H1 (cell line): Measurements from ENCODE around the gene KLHL21. TPM values are rescaled to one million over a fixed set of nuclear protein-coding genes. Genes with fewer than 3 reads are reported as not detected.
A peak's percentile ranks its signal among the peaks of the same experiment; 100 is the strongest.

Experiments
- CBX8 ChIP-seq: fragments of 300-800, 300-1000 bp; sonication (generic); IDR thresholded peaks from 2 replicates; pipeline ENCODE4 v1.7.1; 2016; ENCODE audit warnings: low read depth, low read length, borderline replicate concordance
- CEBPB ChIP-seq: IDR thresholded peaks from 2 replicates; pipeline ENCODE4 v1.6.1; 2012; ENCODE audit warnings: low read depth, low read length
- EGR1 ChIP-seq: IDR thresholded peaks from 2 replicates; pipeline ENCODE4 v1.6.1; 2011; ENCODE audit warnings: low read depth, low read length, borderline replicate concordance
- PHF8 ChIP-seq: fragments of 200-600 bp; sonication (generic); conservative IDR thresholded peaks from 2 replicates; pipeline ENCODE4 v1.7.1; 2012; ENCODE audit warnings: low read depth, mild to moderate bottlenecking, inconsistent platforms, low read length, moderate library complexity
- SIN3A ChIP-seq, 2 experiments: IDR thresholded peaks in 1 of 2; conservative IDR thresholded peaks in 1 of 2; 2 replicates each; pipeline ENCODE4 v1.6.1; 2011 to 2012; ENCODE audit warnings: low read length in 2 of 2, improper control_type of control experiment in 1 of 2, low read depth in 1 of 2, mild to moderate bottlenecking in 1 of 2
- TAF1 ChIP-seq: IDR thresholded peaks from 2 replicates; pipeline ENCODE4 v1.6.1; 2011; ENCODE audit warnings: mild to moderate bottlenecking, low read depth, low read length
- TEAD4 ChIP-seq: IDR thresholded peaks from 2 replicates; pipeline ENCODE4 v1.6.1; 2012; ENCODE audit warnings: low read depth, low read length, inconsistent platforms, mixed read lengths
- polyA plus RNA-seq, 7 experiments: library from polyadenylated mRNA; depleted of rRNA in 3 of 7; stranded (reverse) in 5 of 7; unstranded in 2 of 7; fragments of >200 nt in 5 of 7; fragments of 200-250 nt in 2 of 7; gene quantifications; 1 replicate in 5 of 7; 2 replicates in 1 of 7; 4 replicates in 1 of 7; pipeline versions ENCODE4 v1.2.1 to v1.2.3, GENCODE V29; 2011 to 2013; ENCODE audit warnings: missing spikeins in 2 of 7, mixed read lengths in 2 of 7
- total RNA-seq: library from RNA; stranded (reverse); fragmentation: NEBNext Ultra II Directional; extraction: Animal tissue kit (Norgen Biotek cat#: 25700); gene quantifications from 2 replicates; pipeline ENCODE4 v1.2.1, GENCODE V29; 2021
- TF ChIP-seq, protein P1 (sequence below): fragments of 300-600 bp; sonication (generic); IDR thresholded peaks from 2 replicates; pipeline ENCODE4 v1.7.1; 2012; ENCODE audit warnings: low read length, moderate library complexity, mild to moderate bottlenecking, inconsistent platforms; ENCODE audit not compliant: insufficient replicate concordance
- TF ChIP-seq, protein P2 (sequence below): IDR thresholded peaks from 2 replicates; pipeline ENCODE4 v1.6.1; 2012; ENCODE audit warnings: inconsistent platforms

KLHL21 gene
- total and polyA plus RNA-seq, 2 of the 8 experiments (the other 6 are each of a cell fraction or from before 2014, with no cell fraction given), result 11.9 to 22.3 TPM

DNA sequence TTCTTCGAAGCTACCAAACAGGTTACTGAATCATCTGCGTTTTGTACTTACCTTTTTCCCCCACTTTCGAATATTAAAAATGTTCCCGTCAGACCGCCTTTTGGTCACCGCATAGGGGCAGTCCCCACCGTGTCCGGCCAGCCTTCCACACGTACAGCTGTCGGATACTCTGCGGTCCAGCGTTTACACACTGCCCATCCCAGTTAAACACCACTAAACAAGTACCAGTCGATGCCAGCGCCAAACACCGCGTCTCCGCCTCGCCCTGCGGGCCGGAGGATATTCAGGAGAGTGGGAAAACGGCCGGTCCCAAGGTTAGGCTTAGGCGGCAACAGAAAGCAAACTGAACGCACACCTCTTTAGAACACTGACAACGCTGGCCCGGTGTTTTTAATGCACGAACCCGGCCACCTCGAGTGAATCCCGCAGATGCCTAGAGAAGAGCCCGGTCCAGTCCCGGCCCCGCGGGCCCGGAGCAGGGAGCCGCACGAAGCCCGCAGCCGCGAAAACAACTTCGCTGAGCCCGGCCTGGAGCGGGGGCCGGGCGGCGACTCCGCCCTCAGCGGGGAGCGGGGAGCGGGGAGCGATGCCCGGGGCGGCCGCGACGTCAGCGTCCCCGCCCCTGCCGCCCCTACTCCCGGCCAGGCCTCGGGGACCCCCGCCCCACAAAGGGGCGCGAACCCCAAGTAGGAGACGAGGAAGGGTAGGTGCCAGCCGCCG lies 10.1 kb upstream of the KLHL21 start (continued):
- TF ChIP-seq, protein P1, sequence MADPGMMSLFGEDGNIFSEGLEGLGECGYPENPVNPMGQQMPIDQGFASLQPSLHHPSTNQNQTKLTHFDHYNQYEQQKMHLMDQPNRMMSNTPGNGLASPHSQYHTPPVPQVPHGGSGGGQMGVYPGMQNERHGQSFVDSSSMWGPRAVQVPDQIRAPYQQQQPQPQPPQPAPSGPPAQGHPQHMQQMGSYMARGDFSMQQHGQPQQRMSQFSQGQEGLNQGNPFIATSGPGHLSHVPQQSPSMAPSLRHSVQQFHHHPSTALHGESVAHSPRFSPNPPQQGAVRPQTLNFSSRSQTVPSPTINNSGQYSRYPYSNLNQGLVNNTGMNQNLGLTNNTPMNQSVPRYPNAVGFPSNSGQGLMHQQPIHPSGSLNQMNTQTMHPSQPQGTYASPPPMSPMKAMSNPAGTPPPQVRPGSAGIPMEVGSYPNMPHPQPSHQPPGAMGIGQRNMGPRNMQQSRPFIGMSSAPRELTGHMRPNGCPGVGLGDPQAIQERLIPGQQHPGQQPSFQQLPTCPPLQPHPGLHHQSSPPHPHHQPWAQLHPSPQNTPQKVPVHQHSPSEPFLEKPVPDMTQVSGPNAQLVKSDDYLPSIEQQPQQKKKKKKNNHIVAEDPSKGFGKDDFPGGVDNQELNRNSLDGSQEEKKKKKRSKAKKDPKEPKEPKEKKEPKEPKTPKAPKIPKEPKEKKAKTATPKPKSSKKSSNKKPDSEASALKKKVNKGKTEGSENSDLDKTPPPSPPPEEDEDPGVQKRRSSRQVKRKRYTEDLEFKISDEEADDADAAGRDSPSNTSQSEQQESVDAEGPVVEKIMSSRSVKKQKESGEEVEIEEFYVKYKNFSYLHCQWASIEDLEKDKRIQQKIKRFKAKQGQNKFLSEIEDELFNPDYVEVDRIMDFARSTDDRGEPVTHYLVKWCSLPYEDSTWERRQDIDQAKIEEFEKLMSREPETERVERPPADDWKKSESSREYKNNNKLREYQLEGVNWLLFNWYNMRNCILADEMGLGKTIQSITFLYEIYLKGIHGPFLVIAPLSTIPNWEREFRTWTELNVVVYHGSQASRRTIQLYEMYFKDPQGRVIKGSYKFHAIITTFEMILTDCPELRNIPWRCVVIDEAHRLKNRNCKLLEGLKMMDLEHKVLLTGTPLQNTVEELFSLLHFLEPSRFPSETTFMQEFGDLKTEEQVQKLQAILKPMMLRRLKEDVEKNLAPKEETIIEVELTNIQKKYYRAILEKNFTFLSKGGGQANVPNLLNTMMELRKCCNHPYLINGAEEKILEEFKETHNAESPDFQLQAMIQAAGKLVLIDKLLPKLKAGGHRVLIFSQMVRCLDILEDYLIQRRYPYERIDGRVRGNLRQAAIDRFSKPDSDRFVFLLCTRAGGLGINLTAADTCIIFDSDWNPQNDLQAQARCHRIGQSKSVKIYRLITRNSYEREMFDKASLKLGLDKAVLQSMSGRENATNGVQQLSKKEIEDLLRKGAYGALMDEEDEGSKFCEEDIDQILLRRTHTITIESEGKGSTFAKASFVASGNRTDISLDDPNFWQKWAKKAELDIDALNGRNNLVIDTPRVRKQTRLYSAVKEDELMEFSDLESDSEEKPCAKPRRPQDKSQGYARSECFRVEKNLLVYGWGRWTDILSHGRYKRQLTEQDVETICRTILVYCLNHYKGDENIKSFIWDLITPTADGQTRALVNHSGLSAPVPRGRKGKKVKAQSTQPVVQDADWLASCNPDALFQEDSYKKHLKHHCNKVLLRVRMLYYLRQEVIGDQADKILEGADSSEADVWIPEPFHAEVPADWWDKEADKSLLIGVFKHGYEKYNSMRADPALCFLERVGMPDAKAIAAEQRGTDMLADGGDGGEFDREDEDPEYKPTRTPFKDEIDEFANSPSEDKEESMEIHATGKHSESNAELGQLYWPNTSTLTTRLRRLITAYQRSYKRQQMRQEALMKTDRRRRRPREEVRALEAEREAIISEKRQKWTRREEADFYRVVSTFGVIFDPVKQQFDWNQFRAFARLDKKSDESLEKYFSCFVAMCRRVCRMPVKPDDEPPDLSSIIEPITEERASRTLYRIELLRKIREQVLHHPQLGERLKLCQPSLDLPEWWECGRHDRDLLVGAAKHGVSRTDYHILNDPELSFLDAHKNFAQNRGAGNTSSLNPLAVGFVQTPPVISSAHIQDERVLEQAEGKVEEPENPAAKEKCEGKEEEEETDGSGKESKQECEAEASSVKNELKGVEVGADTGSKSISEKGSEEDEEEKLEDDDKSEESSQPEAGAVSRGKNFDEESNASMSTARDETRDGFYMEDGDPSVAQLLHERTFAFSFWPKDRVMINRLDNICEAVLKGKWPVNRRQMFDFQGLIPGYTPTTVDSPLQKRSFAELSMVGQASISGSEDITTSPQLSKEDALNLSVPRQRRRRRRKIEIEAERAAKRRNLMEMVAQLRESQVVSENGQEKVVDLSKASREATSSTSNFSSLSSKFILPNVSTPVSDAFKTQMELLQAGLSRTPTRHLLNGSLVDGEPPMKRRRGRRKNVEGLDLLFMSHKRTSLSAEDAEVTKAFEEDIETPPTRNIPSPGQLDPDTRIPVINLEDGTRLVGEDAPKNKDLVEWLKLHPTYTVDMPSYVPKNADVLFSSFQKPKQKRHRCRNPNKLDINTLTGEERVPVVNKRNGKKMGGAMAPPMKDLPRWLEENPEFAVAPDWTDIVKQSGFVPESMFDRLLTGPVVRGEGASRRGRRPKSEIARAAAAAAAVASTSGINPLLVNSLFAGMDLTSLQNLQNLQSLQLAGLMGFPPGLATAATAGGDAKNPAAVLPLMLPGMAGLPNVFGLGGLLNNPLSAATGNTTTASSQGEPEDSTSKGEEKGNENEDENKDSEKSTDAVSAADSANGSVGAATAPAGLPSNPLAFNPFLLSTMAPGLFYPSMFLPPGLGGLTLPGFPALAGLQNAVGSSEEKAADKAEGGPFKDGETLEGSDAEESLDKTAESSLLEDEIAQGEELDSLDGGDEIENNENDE, result no peak
- TF ChIP-seq CEBPB (no peak), CBX8 (no peak), TAF1 (peak; percentile 42; the same call in 1 of the 2 replicates), PHF8 (peak; percentile 50), SIN3A (conservative IDR thresholded peaks at IDR 0.05 in 1 of 2, IDR thresholded peaks at IDR 0.05 in 1 of 2; ENCODE audit: low read depth in 1 of 2, low read length in 2 of 2) (peak in 1 of 2 experiments; percentile 24; a peak in 1 of 4 replicates), EGR1 (no peak), TEAD4 (no peak)
- TF ChIP-seq, protein P2, sequence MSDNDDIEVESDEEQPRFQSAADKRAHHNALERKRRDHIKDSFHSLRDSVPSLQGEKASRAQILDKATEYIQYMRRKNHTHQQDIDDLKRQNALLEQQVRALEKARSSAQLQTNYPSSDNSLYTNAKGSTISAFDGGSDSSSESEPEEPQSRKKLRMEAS, result no peak
